Measurements from ENCODE around the gene PATE1. TPM values are rescaled to one million over a fixed set of nuclear protein-coding genes. Genes with fewer than 3 reads are reported as not detected.

Gene PATE1
- total and polyA plus RNA-seq, 2 experiments from 2014 or later = not detected

DNA sequence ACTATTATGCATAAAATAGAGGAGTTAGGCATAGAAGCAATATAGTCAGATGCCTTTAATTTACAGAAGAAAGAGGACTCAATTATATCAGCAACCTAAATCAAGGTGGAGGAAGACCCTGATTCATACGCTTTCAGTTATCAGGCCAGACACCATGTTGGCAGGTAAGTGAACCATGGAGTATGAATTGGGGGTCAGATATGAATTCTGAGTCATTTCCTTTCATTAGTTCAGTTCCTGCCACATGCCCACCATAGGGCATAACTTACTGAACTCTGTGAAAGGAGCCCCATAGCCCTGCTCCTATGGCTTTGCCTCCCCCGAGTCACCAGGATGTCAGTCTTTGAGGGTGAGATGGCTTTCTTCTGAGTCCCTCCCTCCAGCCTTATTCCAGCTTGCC lies 17.4 kb downstream of the PATE1 start:
- TF ChIP-seq EZH2phosphoT487 (IDR thresholded peaks at IDR 0.05; ENCODE audit: low read depth, severe bottlenecking, unreplicated experiment) (no peak), EZH2 (IDR thresholded peaks at IDR 0.05; ENCODE audit: borderline replicate concordance) (no peak)
- TF ChIP-seq, protein P1, sequence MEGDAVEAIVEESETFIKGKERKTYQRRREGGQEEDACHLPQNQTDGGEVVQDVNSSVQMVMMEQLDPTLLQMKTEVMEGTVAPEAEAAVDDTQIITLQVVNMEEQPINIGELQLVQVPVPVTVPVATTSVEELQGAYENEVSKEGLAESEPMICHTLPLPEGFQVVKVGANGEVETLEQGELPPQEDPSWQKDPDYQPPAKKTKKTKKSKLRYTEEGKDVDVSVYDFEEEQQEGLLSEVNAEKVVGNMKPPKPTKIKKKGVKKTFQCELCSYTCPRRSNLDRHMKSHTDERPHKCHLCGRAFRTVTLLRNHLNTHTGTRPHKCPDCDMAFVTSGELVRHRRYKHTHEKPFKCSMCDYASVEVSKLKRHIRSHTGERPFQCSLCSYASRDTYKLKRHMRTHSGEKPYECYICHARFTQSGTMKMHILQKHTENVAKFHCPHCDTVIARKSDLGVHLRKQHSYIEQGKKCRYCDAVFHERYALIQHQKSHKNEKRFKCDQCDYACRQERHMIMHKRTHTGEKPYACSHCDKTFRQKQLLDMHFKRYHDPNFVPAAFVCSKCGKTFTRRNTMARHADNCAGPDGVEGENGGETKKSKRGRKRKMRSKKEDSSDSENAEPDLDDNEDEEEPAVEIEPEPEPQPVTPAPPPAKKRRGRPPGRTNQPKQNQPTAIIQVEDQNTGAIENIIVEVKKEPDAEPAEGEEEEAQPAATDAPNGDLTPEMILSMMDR (IDR thresholded peaks at IDR 0.05; ENCODE audit: poor library complexity) = no peak
- H3K79me2 ChIP-seq = no peaks in the 10 kb centered on the region
- 93% methylated on average over 2 of the region's 2 CpGs for WGBS (ENCODE audit: low lambda C conversion rate, missing lambda C conversion rate)
- no peak overlapping the region for H3K4me3 ChIP-seq
- no peaks in the 10 kb centered on the region for H3K9me2 ChIP-seq (replicated peaks; ENCODE audit: insufficient read depth)
- H3K9me3 ChIP-seq (ENCODE audit: low read depth) = no peaks in the 10 kb centered on the region
- DNase-seq (ENCODE audit: low spot score) = no peak
- no peaks in the 10 kb centered on the region for H3K36me3 ChIP-seq (replicated peaks; ENCODE audit: insufficient read depth, low read depth)
- no peak overlapping the region for H3K4me2 ChIP-seq
- H3K27me3 ChIP-seq = no peaks in the 10 kb centered on the region
- H2AFZ ChIP-seq = no peak overlapping the region
- no peak overlapping the region for H3K27ac ChIP-seq
- H3K4me1 ChIP-seq (ENCODE audit: insufficient read depth) = no peaks in the 10 kb centered on the region
- no peaks in the 10 kb centered on the region for H4K20me1 ChIP-seq (ENCODE audit: insufficient read depth, poor library complexity, severe bottlenecking)

DNA sequence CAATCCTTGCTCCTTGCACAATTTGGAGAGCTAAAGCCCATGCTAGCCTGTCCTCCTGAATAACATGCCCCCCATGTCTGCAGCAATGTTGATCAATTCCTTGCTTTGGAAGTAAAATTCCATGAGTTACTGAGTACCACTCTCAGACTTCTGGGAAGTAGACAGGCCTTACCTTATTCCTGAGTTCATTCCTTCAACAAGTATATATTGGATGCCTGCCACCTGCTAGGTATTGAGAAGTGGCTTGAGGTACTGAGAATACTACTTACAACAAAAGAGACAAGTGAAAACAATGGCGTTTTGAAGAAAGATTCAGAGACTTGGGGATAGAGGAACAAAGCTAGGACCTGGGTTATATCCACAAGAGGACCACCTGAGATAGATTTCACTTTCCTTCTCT lies 20.2 kb downstream of the PATE1 start:
- no peaks in the 10 kb centered on the region for H3K9me2 ChIP-seq (replicated peaks; ENCODE audit: insufficient read depth)
- 62% methylated on average over 1 of the region's 1 CpG for WGBS (ENCODE audit: low lambda C conversion rate, missing lambda C conversion rate)

DNA sequence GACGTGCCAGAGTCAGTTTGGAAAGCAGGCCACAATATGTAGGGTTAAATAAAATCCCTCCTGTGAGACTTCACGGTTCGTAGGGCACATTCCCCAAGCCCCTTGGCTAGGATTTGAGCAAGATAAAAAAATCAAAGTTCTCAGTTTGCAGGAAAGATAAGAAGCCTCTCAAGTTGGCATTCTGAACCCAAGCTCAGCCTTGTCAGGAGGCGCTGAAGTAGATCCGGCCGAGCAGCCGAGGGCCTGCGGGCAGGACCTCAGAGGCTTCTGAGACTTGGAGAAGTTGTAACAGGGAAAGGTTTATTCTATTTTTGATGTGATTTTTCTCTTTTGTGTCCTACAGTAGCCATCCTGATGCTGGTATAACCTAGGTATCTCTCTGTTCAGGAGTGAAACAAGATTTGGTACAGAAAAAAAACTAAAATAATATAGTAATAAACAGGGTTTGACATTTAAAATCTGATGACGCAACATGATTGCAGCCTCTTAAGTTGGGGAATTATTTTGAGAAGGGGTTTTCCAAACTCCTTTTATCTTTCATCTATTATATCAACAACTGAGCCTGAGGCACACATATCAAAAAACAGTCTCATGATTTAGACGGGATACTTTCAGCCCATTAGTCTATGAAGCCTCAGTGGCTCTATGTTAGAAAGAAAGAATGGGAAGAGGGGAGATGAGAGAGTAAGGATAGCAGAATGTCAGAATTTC lies 22.4 kb downstream of the PATE1 start:
- no peaks in the 10 kb centered on the region for H3K79me2 ChIP-seq
- H2AFZ ChIP-seq = no peak overlapping the region
- H3K9me2 ChIP-seq (replicated peaks; ENCODE audit: insufficient read depth) = no peaks in the 10 kb centered on the region
- 34% methylated on average over 10 of the region's 10 CpGs for WGBS (ENCODE audit: low lambda C conversion rate, missing lambda C conversion rate)
- H3K4me2 ChIP-seq = no peak overlapping the region
- H3K36me3 ChIP-seq (replicated peaks; ENCODE audit: insufficient read depth, low read depth) = no peaks in the 10 kb centered on the region
- no peaks in the 10 kb centered on the region for H3K4me1 ChIP-seq (ENCODE audit: insufficient read depth)
- H3K9me3 ChIP-seq (ENCODE audit: low read depth) = no peaks in the 10 kb centered on the region
- H3K4me3 ChIP-seq = no peak overlapping the region
- H4K20me1 ChIP-seq (ENCODE audit: insufficient read depth, poor library complexity, severe bottlenecking) = no peaks in the 10 kb centered on the region
- DNase-seq (ENCODE audit: low spot score) = no peak
- H3K27ac ChIP-seq = no peak overlapping the region
- no peaks in the 10 kb centered on the region for H3K27me3 ChIP-seq
- TF ChIP-seq EZH2phosphoT487 (IDR thresholded peaks at IDR 0.05; ENCODE audit: low read depth, severe bottlenecking, unreplicated experiment) = no peak
- TF ChIP-seq EZH2 (IDR thresholded peaks at IDR 0.05; ENCODE audit: borderline replicate concordance) = no peak
- TF ChIP-seq, protein P1 (IDR thresholded peaks at IDR 0.05; ENCODE audit: poor library complexity) = no peak

More for the DNA sequence above, 20.2 kb downstream of the PATE1 start:
- Histone ChIP-seq H4K20me1 (ENCODE audit: insufficient read depth, poor library complexity, severe bottlenecking) (no peaks in the 10 kb centered on the region), H3K79me2 (no peaks in the 10 kb centered on the region), H2AFZ (no peak overlapping the region), H3K27ac (no peak overlapping the region), H3K4me1 (ENCODE audit: insufficient read depth) (no peaks in the 10 kb centered on the region), H3K4me2 (no peak overlapping the region), H3K4me3 (no peak overlapping the region), H3K27me3 (no peaks in the 10 kb centered on the region), H3K9me3 (ENCODE audit: low read depth) (no peaks in the 10 kb centered on the region), H3K36me3 (replicated peaks; ENCODE audit: insufficient read depth, low read depth) (no peaks in the 10 kb centered on the region)
- DNase-seq (ENCODE audit: low spot score) = no peak
- no peak for TF ChIP-seq EZH2phosphoT487 (IDR thresholded peaks at IDR 0.05; ENCODE audit: low read depth, severe bottlenecking, unreplicated experiment)

DNA sequence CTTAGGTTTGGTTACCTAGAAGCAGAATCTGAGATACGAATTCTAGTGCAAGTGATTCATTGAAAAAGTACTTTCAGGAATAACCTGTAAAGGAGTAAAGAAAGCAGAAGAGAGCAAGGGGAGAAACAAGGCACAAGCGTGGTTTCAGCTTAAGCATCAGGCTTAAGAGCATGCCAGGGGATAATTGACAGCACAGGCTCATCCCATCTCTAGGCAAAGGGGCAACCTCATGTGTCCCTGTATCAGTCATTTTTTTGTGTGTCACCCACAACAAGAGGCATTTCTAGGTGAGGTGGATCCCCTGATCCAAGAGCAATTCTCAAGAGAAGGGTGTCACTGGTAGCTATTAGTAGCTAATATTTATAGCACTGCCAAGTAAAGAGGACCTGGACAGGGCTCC lies 24.5 kb downstream of the PATE1 start:
- H3K79me2 ChIP-seq = no peaks in the 10 kb centered on the region
- no peaks in the 10 kb centered on the region for H3K9me3 ChIP-seq (ENCODE audit: low read depth)
- H3K4me3 ChIP-seq = no peak overlapping the region
- H4K20me1 ChIP-seq (ENCODE audit: insufficient read depth, poor library complexity, severe bottlenecking) = no peaks in the 10 kb centered on the region
- H3K4me2 ChIP-seq = no peak overlapping the region
- no peak overlapping the region for H2AFZ ChIP-seq
- no peaks in the 10 kb centered on the region for H3K36me3 ChIP-seq (replicated peaks; ENCODE audit: insufficient read depth, low read depth)
- H3K27me3 ChIP-seq = no peaks in the 10 kb centered on the region
- no peak for DNase-seq (ENCODE audit: low spot score)
- no peak overlapping the region for H3K27ac ChIP-seq
- no peaks in the 10 kb centered on the region for H3K4me1 ChIP-seq (ENCODE audit: insufficient read depth)
- no peaks in the 10 kb centered on the region for H3K9me2 ChIP-seq (replicated peaks; ENCODE audit: insufficient read depth)
- no peak for TF ChIP-seq EZH2 (IDR thresholded peaks at IDR 0.05; ENCODE audit: borderline replicate concordance)
- TF ChIP-seq, protein P1 (IDR thresholded peaks at IDR 0.05; ENCODE audit: poor library complexity) = no peak
- 78% methylated on average over 2 of the region's 2 CpGs for WGBS (ENCODE audit: low lambda C conversion rate, missing lambda C conversion rate)
